Fibroblast of lung (primary cell): ENCODE data around the gene SLC43A1. TPM values are rescaled to one million over a fixed set of nuclear protein-coding genes. Genes with fewer than 3 reads are reported as not detected.

Experiments
- DNase-seq, 2 donors: peaks; one replicate each; pipeline versions ENCODE4 v3.0.0 to v3.0.0-alpha.2; 2010; ENCODE audit warnings: low read depth in 2 of 2
- H2AFZ ChIP-seq: 2 replicates; pipeline ENCODE4 v1.5.1; 2012; ENCODE audit warnings: low read length, control low read depth, inconsistent platforms
- H3K27ac ChIP-seq: 2 replicates; pipeline ENCODE4 v1.5.1; 2011; ENCODE audit warnings: low read length, control low read depth; ENCODE audit not compliant: insufficient read depth
- H3K27me3 ChIP-seq: 2 replicates; pipeline ENCODE4 v1.5.1; 2011; ENCODE audit warnings: mild to moderate bottlenecking, low read length; ENCODE audit not compliant: control insufficient read depth, insufficient read depth
- H3K36me3 ChIP-seq: 2 replicates; pipeline ENCODE4 v1.5.1; 2011; ENCODE audit warnings: low read length; ENCODE audit not compliant: control insufficient read depth, insufficient read depth
- H3K4me1 ChIP-seq: 2 replicates; pipeline ENCODE4 v1.5.1; 2011; ENCODE audit warnings: low read length; ENCODE audit not compliant: control insufficient read depth, insufficient read depth; ENCODE audit errors: extremely low read depth
- H3K4me2 ChIP-seq: 2 replicates; pipeline ENCODE4 v1.5.1; 2011; ENCODE audit warnings: low read length, control low read depth; ENCODE audit not compliant: insufficient read depth; ENCODE audit errors: extremely low read depth
- H3K4me3 ChIP-seq, 4 experiments: fragments of 200-600 bp in 1 of 4; sonication (generic) in 1 of 4; replicated peaks in 1 of 4; 2 replicates each; pipeline ENCODE4 v1.5.1; 2011 to 2016; ENCODE audit warnings: low read length in 4 of 4, low read depth in 3 of 4, mild to moderate bottlenecking in 3 of 4, control low read depth in 2 of 4, inconsistent platforms in 1 of 4, mixed read lengths in 1 of 4; ENCODE audit not compliant: insufficient read depth in 1 of 4; ENCODE audit errors: control extremely low read depth in 1 of 4
- H3K79me2 ChIP-seq: 2 replicates; pipeline ENCODE4 v1.5.1; 2012; ENCODE audit warnings: mild to moderate bottlenecking, low read length, inconsistent platforms; ENCODE audit not compliant: control insufficient read depth, insufficient read depth
- H3K9ac ChIP-seq: 2 replicates; pipeline ENCODE4 v1.5.1; 2011; ENCODE audit warnings: mild to moderate bottlenecking, low read length, control low read depth; ENCODE audit not compliant: insufficient read depth
- H3K9me3 ChIP-seq: 2 replicates; pipeline ENCODE4 v1.5.1; 2012; ENCODE audit warnings: low read depth, low read length; ENCODE audit not compliant: control insufficient read depth, insufficient read depth
- H4K20me1 ChIP-seq: 2 replicates; pipeline ENCODE4 v1.5.1; 2011; ENCODE audit warnings: low read length; ENCODE audit not compliant: control insufficient read depth, insufficient read depth; ENCODE audit errors: extremely low read depth
- CTCF ChIP-seq, 2 donors: IDR thresholded peaks in 1 of 2; conservative IDR thresholded peaks in 1 of 2; 1 replicate in 1 of 2; 2 replicates in 1 of 2; pipeline ENCODE4 v1.5.1; 2011 to 2012; ENCODE audit warnings: low read length in 2 of 2, control low read depth in 1 of 2, inconsistent platforms in 1 of 2, low read depth in 1 of 2, mild to moderate bottlenecking in 1 of 2
- EZH2 ChIP-seq: IDR thresholded peaks from 2 replicates; pipeline ENCODE4 v1.5.1; 2012; ENCODE audit warnings: low read length, control low read depth, mild to moderate bottlenecking; ENCODE audit errors: missing control alignments
- polyA plus RNA-seq, 2 donors: library from polyadenylated mRNA; depleted of rRNA in 1 of 2; stranded (reverse) in 1 of 2; unstranded in 1 of 2; fragments of >200 nt; gene quantifications; 2 replicates each; pipeline ENCODE4 v1.2.1, GENCODE V29; 2011 to 2012; ENCODE audit warnings: missing spikeins in 1 of 2
- total RNA-seq: library from RNA; depleted of rRNA; stranded (reverse); fragments of >200 nt; gene quantifications from 2 replicates; pipeline ENCODE4 v1.2.1, GENCODE V29; 2014

The SLC43A1 gene
- total and polyA plus RNA-seq, 2 donors (not counting 1 experiment from before 2014, with no cell fraction given) = 13.2 to 19.8 TPM

GRCh38 chr11:57487021-57487778 lies 28.3 kb downstream of the SLC43A1 start:
- Histone ChIP-seq H3K27ac (no peak overlapping the region), H4K20me1 (no peaks in the 10 kb centered on the region), H3K4me2 (no peak overlapping the region), H3K9ac (no peak overlapping the region), H3K4me1 (no peaks in the 10 kb centered on the region), H3K27me3 (peaks cover 2% of the 10 kb centered on the region), H3K4me3 (no peak overlapping the region), H3K79me2 (no peaks in the 10 kb centered on the region), H3K36me3 (no peaks in the 10 kb centered on the region), H3K9me3 (no peaks in the 10 kb centered on the region), H2AFZ (no peak overlapping the region)
- TF ChIP-seq CTCF (conservative IDR thresholded peaks at IDR 0.05 in 1 of 2, IDR thresholded peaks at IDR 0.05 in 1 of 2; ENCODE audit: low read depth in 1 of 2, low read length in 2 of 2) = no peak
- TF ChIP-seq EZH2 = no peak
- no peak for DNase-seq

- no peak for TF ChIP-seq CTCF (conservative IDR thresholded peaks at IDR 0.05 in 1 of 2, IDR thresholded peaks at IDR 0.05 in 1 of 2; ENCODE audit: low read depth in 1 of 2, low read length in 2 of 2)
- TF ChIP-seq EZH2 = no peak
- H3K4me3 ChIP-seq = no peak overlapping the region
- H3K27me3 ChIP-seq = peaks cover 7% of the 10 kb centered on the region
- no peak overlapping the region for H3K4me2 ChIP-seq
- no peak overlapping the region for H3K27ac ChIP-seq
- H3K79me2 ChIP-seq = no peaks in the 10 kb centered on the region
- DNase-seq = no peak
- H2AFZ ChIP-seq = no peak overlapping the region
- no peaks in the 10 kb centered on the region for H3K36me3 ChIP-seq
- H3K9ac ChIP-seq = no peak overlapping the region
- H4K20me1 ChIP-seq = no peaks in the 10 kb centered on the region
- H3K4me1 ChIP-seq = no peaks in the 10 kb centered on the region
- no peaks in the 10 kb centered on the region for H3K9me3 ChIP-seq
Measured at GRCh38 chr11:57485217-57485990, 30.1 kb downstream of the SLC43A1 start.

GRCh38 chr11:57484141-57484710 lies 31.3 kb downstream of the SLC43A1 start:
- H3K79me2 ChIP-seq = no peaks in the 10 kb centered on the region
- H3K27me3 ChIP-seq = peaks cover 7% of the 10 kb centered on the region
- TF ChIP-seq CTCF (conservative IDR thresholded peaks at IDR 0.05 in 1 of 2, IDR thresholded peaks at IDR 0.05 in 1 of 2; ENCODE audit: low read depth in 1 of 2, low read length in 2 of 2) = no peak
- TF ChIP-seq EZH2 = no peak
- no peaks in the 10 kb centered on the region for H4K20me1 ChIP-seq
- DNase-seq = no peak
- H3K9ac ChIP-seq = no peak overlapping the region
- H3K4me1 ChIP-seq = no peaks in the 10 kb centered on the region
- H3K9me3 ChIP-seq = no peaks in the 10 kb centered on the region
- no peak overlapping the region for H2AFZ ChIP-seq
- H3K27ac ChIP-seq = no peak overlapping the region
- H3K4me2 ChIP-seq = no peak overlapping the region
- H3K4me3 ChIP-seq = no peak overlapping the region
- H3K36me3 ChIP-seq = no peaks in the 10 kb centered on the region
